Activated T-cell treated with anti-CD3 and anti-CD28 coated beads for 24 hours (primary cell): ENCODE data around the gene KBTBD4.
"Not testable (repeated sequence)": the region's sequence is repeated elsewhere in the genome, so short reads cannot be mapped to it uniquely, and the experiment has no call there.

ENCODE experiments used
- DNase-seq: peaks from one replicate; pipeline ENCODE4 v3.0.0-alpha.2; 2020; ENCODE audit warnings: low read depth

The KBTBD4 gene

DNA sequence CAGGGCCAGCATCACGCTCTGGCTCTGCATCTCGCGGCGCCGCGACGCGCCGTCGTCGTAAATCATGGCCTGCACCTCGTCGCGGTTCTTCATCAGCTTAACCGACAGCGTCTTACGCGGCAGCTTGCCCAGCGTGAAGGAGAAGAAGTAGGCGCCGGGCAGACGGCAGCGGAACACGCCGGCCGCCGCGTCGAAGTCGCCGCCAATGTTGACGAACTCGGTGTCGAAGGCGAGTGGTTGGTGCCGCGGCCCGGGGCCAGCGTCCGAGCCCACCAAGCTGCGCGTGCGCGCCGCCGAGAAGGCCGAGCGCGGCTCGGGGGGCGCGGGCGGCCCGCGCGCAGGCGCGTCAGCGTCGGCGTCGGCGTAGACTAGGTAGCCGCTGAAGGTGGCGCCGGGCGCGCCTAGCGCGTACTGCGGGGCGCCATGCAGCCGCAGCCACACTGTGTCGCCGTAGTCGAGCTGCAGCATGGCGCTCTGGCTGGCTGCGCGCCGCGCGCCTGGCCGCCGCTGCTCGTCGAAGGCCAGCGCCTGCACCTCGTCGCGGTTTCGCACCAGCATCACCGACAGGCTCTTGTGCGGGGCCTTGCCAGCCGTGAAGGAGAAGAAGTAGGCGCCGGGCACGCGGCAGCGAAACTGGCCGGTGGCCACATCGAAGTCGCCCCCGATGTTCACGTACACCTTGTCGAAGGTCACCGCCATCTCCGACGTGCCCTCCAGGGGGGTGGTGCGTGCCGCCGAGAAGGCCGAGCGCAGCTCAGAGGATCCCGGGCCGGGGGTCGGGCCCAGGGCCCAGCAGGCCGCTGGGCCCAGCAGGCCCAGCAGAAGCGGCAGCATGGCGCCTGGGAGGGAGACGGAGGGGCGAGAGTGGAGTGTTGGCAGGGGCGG lies 11.4 kb upstream of the KBTBD4 start:
- no peak for DNase-seq

DNA sequence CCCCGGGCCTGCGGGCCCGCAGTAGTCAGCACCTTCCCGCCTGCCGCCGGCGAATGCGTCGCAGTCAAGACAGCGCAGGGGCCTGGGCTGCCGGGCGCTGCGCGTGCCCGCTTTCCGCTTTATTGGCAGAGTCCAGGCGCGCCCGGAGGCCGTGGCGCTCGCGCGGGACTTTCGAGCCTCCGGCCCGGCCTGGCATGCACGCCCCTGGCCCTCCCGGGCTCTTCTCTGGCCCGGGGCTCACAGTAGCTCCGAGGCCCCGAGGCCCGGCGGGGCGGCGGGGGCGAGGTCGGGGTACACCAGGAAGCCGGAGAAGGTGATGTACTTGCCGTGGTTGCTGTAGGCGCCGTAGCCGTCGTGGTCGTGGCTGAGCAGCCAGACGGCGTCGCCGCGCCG lies 10.8 kb upstream of the KBTBD4 start:
- DNase-seq = no peak

DNA sequence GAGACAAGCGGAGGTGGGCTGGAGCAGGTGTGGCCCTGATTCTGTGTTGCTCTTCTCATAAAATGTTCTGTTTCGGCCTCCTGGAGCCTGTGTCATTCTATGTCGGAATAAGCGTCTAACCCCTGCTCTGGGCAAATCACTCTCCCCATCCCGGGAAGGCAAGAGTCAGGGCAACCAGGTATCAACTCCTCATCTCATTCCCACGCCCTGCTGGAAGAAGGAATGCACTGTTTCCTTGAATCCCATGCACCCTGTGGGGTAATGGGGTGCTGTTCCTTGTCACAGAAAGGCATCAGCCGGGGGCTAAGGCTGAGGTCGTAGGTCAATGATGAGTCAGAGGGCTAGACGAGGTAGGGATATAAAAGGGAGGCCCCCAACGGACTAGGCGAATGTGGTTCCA lies 10.3 kb upstream of the KBTBD4 start:
- DNase-seq = no peak

DNA sequence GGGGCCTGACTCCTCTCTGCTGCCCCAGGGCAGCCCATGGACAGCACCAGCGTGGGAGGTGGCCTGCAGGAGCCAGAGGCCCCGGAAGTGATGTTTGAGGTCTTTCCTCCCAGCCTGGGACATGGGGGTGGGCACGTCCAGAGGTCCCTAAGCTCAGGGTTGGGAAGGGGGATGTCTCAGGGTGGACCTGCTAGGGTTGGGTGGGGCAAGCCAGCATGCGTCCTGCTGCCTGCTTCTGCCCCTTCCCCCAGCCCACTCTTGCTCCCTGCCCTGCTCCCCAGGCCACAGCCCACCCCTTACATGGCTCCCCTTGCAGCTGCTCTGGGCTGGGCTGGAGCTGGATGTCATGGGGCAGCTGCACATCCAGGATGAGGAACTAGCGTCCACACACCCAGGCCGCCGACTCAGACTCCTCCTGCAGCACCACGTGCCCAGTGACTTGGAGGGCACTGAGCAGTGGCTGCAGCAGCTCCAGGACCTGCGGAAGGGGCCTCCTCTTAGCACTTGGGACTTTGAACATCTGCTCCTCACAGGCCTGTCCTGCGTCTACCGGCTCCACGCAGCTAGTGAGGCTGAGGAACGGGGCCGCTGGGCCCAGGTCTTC lies 9.1 kb upstream of the KBTBD4 start:
- DNase-seq = no peak

DNA sequence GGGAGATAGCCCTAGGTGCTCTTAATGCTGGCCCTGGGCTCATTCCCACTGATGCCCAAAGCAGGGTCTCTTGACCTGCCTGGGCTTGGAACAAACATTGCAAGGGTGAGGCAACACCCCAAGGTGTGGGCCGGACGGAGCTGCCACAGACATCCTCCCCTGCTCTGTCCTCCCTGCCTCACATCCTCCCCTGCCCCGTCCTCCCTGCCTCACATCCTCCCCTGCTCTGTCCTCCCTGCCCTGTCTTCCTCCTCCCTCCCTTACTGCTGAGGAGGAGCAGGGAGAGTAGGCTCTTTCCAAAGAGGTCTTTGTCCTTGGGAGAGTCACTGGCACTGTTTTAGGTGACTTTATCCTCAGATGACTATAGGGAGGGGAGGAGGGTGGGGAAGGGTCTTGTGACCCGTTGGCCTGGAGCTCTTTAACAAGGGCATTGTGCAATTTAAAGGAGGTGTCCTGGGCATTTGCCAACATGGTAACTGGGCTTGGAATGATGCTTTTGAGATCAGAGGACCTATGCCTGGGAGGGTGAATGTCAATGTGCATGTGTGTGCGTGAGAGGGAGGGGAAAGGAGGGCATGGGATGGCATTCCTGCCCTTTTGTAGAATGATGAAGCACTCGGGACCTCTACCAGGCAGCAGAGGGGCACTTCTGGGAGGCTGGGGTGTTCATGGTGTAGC lies 8.4 kb upstream of the KBTBD4 start:
- no peak for DNase-seq

DNA sequence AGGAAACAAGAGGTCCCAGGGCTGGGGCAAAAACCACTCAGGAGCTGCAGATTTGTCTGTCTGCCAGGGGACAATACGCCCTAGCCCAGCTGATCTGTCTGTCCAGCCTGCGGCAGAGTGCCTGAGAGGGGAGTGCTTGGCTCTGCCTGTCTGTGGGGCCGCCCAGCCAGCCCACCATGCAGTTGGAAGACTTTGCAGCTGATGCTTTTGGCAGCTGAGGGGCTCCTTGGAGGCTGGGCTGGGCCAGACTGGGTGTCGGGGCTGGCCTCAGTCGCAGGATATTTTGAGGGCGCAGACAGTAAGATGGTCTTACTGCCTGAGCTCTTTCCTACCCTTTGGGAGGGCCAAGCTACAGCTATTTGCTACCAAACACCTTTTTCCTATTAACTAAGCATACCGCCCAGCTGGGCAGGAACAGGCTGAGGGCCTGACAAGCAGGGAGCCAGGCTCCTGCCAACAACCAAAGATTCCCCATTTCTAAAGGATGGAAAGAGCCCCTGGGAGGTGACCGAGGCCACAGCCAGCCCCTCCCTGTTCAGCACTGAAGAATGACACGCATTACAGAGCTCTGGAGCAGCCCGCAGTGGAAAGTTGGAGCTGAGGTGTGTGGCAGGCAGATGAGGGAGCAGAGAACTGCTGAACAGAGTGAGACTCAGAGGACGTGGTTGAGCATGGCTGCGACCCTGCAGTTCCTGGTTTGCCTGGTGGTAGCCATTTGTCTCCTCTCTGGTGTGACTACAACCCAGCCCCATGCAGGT lies 7.5 kb upstream of the KBTBD4 start, which contains the start of gene FAM180B:
Gene FAM180B, plus strand, starts transcription at position 581 of the 758 bp plus-strand sequence. Its CDS starts 91 bp downstream, at position 672.
- DNase-seq = no peak

DNA sequence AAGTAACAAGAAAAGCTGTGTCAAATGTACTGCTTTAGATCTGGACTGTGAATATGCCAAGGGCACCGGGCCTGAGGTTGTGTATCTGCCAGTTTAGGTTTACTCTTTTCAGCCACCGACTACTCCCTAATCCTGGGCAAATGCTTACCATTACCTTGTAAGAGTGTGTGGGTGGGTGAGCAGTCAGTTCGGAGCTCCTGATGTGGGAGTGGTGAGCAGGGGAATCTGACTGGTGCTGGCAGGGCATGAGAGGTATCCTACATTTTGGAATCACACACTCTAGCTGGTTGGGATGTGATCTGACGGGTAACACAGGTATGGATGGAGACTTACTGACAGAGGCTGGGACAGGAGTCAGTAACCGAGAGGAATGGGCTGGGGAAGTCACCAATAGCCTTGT lies 5.1 kb upstream of the KBTBD4 start:
- no peak for DNase-seq

DNA sequence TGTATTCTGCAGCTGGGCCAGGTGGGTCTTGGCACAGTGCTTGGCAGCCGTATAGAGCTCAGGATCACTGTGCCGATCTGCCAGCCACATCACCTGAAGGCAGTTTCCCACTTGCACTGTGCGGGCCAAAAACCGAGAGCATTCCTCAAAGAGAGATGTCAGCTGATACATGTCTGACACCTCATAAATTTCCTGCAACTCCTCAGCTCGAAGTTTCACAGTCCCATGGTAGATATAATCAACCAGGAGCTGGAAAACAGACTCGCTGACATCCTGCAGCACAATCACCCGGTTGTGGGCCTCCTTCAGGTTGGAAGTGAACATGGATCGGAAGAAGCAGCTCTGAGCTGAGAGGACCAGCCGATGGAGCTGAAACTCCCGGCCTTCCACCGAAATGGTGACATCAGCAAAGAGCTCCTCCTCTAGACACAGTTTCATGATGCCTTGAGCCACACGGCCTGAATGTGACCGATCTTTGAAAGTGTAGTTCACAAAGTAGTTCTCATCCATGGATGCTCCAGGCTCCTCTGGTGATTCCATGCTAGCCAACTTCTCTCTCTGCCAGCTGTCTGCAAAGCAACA lies 1.2 kb downstream of the KBTBD4 start:
- no peak for DNase-seq

DNA sequence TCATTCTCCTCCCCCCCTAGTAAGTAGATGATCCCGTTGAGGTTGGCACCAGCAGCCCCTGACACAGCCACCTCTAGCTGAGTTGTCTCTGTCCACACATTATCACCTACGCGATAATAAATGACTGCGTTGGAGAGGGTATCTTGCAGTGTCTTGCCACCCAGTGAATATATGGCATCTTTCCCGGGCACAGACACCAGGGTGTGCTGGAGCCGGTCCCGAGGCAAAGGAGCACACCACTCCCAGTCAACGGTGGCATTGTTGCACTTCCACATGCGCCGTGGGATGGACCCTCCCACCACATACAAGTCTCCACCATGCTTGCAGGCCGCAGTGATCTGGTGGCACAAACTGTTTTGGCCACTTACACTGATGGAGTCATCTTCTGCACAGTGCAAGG lies 5.4 kb downstream of the KBTBD4 start:
- DNase-seq = no peak

DNA sequence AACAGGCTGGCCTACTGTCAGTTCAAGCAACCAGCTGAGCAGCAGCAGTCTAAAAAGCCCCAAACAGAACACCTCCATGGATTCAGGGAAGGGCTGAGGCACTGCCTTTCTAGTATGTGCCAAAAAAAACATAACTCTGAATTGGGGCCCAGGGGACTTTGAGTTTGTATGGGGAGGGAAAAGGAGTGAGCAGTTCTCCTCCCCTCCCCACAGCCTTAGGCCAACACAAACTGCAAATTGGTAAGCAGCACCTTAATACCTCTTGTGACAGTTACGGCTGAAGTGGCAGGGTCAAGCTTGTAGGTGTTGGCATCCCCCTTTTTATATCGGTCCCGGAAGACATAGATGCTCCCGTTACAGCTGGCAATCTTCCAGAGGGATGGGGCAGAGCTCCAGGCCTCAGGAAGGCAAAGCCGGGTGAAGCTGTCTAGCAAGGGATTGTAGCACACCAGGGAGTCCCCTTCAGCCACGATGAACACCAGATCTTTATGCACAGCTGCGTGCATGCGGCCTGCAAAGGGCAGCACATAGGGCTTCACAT lies 6.0 kb downstream of the KBTBD4 start:
- no peak for DNase-seq

DNA sequence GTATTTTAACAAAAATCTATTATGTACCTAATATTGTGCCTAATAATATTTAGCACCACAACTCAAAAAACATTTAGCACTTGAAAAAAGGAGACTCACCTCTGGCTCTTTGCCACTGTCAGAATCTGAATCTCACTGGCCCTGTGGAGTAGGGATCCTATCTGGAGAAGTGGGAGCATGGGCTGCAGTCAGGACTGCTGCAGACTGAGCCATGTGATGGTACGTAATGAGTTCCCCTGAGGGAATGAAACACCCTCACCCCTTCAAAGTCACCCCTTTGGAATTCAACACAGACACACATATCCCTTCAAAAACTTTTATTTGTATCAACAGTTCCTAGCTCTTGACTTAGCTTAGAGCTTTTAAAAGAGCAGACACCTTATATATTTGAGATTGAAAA lies 6.9 kb downstream of the KBTBD4 start:
- no peak for DNase-seq

DNA sequence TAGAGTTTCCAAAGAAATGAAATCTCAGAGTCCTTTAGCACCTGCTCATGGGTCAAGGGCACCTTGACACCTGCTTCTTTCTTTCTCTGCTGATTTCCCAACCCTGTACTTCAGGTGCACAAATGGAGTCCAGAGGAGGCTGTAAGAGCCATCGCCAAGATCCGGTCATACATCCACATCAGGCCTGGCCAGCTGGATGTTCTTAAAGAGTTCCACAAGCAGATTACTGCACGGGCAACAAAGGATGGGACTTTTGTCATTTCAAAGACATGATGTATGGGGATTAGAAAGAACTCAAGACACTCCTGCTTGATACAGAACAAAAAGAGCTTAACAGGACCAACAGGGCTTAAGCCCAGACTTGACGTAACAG lies 7.4 kb downstream of the KBTBD4 start:
- DNase-seq = no peak

DNA sequence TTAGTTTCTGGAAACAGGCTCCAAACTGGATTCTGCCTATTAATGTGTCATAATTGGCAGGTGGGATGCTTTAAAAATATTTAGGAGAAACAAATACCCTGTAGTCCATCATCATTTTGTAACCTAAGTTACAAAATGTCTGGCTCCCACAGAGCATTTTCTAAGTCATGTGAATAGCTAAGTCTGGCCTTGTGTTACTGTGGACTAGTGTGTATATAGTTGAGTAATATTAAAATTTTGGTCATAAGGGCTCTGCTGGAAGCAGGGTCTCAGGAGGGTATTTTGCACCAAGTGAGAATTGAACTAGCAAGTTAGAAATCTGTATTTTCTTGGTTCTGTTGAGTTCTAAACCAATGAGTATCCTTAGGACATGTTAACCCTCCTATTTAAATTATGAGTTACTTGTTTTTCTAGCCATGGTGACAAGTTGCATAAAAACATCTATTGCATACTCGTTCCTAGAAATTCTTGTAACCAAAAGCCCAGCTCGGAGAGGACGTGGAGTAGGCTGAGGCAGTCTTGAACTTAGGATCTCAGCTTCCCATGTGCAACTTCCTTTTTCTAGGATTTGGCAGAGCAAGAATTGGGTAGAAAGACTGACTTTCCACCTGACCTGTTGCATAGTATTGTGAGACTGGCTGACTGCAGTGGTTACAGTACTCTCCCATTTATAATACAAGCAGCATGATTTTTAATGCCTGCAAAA lies 8.0 kb downstream of the KBTBD4 start:
- no peak for DNase-seq

DNA sequence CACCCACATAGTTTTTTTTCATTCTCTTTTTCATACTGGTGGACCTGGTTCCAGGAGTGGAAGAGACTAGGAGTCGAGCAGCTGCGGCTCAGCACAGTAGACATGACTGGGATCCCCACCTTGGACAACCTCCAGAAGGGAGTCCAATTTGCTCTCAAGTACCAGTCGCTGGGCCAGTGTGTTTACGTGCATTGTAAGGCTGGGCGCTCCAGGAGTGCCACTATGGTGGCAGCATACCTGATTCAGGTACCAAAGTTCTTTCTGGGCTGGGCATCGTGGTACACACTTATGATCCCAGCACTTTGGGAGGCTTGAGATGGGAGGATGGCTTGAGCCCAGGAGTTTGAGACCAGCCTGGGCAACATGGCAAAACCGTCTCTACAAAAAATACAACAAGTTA lies 9.1 kb downstream of the KBTBD4 start:
- no peak for DNase-seq

DNA sequence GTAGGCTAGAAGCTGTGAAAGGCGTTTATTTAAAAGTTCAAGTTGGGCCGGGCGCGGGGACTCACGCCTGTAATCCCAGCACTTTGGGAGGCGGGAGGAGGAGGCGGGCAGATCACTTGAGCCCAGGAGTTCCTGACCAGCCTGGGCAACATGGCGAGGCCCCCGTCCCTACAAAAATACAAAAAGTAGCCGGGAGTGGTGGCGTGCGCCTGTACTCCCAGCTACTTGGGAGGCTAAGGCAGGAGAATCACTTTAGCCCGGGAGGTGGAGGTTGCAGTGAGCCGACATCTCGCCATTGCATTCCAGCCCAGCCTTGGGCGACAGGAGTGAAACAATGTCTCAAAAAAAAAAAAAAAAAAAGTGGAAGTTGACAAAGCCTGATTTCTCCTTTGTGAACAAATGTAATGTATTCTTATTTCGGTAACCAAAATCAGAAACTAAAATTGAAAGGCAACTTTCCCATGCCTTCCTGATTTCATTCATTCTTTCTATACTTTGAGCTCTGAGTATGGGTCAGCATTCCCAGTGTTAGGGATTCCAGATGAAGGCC lies 12.5 kb downstream of the KBTBD4 start:
- no peak for DNase-seq

DNA sequence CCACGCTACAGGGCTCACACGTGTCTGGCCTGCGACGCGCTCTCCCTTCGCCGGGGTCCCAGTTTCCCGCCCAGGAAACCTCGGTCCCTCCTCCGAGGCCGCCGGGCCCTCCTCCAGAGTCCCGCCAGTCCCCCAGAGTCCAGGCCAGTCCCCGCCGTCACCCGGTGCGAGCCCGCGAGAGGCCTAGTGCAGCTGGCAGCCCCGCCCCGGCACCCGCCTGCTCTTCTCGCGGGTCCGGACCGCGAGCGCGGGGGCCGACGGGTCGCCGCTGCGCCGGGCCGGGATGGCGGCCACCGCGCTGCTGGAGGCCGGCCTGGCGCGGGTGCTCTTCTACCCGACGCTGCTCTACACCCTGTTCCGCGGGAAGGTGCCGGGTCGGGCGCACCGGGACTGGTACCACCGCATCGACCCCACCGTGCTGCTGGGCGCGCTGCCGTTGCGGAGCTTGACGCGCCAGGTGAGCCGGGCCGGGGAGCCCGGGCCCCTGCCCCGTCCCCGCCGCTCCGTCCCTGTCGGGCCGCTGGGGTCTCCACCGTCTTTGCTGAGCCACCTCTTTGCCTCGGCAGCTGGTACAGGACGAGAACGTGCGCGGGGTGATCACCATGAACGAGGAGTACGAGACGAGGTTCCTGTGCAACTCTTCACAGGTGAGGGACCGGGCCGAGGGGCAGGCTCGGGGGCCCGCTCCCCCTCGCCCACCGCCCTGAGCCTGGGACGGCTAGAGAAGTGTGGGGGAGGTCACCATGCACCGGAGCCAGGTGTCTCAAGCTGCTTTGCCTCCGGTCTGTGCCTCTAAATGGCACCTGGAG lies 13.2 kb downstream of the KBTBD4 start, which contains the start of gene PTPMT1:
Gene PTPMT1, plus strand, starts transcription at position 260 of the 809 bp plus-strand sequence. Its CDS starts 24 bp downstream, at position 284.
- peak; percentile 58 for DNase-seq

DNA sequence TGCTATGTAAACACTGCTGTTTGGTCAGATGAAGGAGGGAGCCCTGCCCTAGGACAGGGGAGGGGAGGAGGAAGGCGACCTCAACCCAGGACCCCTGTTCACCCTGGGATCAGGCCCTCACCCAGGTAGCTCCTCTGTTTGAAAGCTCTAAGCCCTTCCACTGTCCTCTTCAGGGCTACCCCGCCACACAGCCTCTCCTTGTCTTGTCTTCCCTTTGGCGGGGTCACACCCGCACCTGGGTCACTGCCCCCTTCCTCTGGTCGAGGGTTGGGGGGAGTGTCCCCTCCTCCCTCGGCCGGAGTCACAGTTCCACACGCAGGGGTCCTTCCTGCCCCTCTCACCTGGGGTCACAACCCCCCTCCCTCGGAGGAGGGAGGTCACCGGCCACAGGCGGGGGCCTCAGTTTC lies 13.8 kb downstream of the KBTBD4 start:
- DNase-seq = no peak

DNA sequence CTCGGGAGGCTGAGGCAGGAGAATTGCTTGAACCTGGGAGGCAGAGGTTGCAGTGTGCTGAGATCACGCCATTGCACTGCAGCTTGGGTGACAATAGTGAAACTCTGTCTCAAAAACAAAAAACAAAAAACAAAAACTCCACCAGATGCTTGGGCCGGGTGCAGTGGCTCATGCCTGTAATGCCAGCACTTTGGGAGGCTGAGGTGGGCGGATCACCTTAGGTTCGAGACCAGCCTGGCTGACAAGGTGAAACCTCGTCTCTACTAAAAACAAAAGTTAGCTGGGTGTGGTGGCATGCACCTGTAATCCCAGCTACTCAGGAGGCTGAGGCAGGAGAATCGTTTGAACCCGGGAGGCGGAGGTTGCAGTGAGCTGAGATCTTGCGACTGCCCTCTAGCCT lies 14.4 kb downstream of the KBTBD4 start:
- DNase-seq = not testable (repeated sequence)

DNA sequence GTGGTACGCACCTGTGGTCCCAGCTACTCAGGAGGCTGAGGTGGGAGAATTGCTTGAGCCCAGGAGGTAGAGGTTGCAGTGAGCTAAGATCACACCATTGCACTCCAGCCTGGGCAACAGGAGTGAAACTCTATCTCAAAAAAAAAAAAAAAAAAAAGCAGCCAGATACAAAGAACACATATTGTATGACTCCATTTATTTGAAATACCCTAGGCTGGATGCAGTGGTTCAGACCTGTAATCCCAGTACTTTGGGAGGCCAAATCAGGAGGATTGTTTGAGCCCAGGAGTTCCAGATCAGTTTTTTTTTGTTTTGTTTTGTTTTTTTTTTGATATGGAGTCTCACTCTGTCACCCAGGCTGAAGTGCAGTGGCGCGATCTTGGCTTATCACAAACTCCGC lies 16.4 kb downstream of the KBTBD4 start:
- not testable (repeated sequence) for DNase-seq

DNA sequence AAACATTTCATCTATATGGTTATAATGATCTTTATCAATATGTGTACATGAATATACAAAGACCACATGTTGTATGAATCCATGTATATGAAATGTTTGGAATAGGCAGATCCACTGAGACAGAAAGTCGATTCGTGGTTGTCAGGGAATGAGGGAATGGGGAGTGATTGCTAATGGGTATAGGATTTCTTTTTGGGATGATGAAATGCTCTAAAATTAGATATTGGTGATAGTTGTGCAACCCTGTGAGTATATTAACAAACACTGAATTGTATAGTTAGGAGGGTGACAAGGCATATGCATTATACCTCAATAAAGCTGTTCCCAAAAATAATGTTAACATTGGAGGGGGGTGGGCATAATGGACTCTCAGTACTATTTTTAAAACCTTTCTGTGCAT lies 18.3 kb downstream of the KBTBD4 start:
- no peak for DNase-seq
